ENCODE measurements around the gene TMEM120B.

Gene TMEM120B

DNA sequence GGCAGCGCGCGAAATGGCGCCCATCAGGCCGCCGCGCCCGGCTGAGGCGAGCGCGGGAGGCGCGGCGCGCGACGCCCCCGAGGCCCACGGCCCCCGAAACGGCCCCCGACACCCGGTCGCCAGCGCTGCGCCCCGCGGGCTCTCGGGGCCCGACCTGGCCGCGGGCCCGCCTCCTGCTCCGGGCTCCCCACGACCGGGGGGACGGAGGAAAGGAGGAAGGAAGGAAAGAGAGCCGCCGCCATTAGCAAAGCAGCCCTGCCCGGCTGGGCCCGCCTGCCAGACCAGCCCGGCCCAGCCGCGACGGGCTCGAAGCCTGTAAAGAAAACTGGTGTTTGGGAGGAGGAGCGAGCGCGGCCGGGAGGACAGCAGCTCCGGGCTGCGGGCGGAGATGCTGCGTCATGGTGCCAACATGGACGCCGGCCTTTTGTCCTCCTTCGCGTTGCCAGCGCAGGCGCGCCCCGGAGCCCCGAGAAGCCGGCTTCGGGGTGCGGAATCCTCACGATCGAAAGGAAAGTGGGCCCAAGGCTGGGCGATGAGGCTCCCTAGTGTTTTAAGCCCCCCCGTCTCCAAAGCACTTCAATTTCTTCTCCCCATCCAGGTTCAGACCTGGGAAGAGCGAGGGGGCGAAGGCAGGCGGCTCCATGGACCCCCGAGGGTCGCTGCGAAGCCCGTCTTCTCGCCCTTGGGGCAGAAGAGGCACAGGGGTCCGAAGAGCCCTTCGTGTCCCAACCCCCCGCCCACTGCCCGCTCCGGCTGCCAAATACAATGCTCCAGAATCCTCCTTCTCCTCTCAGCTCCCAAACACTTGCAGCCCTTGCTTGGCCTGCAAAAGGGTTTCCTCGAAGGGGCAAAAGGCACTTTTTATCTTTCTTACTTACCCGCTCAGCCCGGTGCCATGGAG lies 88.4 kb downstream of the TMEM120B start:
- in situ Hi-C loops (cut with MboI; ENCODE audit: low sequenced_read_pairs) = no loop called here

DNA sequence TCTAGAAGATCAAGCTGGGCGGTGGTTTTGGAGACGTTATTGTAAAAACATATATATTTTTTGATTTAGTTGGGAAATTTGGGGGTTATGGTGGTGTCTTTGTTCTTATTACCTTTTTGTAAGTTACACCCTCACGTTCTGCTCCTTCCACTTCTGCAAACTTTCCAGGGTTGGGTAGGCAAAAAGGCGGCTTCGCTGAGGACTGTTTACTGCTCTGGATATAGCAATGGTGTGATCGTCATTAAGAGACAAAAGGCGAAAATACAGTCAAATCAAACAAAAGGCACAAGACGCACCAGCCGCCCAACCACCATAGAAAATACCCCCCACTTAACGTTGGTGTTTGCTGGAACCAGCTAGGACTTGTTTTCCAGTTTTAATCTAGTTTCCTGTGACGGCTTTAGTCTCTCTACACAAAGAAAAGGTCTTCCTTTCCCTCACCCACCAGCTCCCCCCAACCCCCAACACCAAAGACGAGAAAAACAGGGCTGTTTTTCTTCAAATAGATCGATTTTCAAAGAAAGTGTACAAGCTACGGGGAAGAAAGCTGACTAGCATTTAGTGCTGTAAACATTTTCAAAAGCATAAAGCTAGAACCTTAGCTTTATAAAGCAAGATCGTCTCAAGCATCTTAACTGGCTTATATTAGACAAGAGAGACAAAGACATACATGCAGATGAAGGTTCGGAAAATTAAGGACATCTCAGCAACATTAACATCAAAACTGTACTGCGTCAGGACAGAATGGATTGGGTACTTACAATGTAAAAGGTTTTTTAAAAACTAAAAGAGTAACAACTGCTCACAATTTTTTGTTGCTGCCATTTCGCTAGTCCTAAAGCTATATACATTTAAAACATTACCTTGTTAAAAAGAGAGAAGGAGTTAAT lies 89.3 kb downstream of the TMEM120B start:
- in situ Hi-C loops (cut with MboI; ENCODE audit: low sequenced_read_pairs) = no loop called here

DNA sequence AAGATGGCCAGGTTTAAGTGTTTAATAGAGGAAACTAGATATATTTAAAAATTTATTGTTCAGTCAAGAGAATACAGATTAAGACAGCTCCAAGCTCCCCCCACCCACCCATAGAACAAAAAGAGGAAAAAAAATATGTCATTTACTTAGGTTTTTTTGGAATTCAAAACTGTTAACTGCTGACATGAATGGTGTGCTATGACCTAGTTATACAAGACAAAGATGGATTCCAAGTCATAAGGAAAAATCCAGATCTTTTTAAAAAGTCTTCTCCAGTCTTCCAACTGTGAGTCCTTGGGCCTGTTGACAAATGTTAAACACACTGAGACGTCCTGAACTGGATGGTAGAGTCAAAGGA lies 89.9 kb downstream of the TMEM120B start:
- in situ Hi-C loops (cut with MboI; ENCODE audit: low sequenced_read_pairs) = no loop called here

DNA sequence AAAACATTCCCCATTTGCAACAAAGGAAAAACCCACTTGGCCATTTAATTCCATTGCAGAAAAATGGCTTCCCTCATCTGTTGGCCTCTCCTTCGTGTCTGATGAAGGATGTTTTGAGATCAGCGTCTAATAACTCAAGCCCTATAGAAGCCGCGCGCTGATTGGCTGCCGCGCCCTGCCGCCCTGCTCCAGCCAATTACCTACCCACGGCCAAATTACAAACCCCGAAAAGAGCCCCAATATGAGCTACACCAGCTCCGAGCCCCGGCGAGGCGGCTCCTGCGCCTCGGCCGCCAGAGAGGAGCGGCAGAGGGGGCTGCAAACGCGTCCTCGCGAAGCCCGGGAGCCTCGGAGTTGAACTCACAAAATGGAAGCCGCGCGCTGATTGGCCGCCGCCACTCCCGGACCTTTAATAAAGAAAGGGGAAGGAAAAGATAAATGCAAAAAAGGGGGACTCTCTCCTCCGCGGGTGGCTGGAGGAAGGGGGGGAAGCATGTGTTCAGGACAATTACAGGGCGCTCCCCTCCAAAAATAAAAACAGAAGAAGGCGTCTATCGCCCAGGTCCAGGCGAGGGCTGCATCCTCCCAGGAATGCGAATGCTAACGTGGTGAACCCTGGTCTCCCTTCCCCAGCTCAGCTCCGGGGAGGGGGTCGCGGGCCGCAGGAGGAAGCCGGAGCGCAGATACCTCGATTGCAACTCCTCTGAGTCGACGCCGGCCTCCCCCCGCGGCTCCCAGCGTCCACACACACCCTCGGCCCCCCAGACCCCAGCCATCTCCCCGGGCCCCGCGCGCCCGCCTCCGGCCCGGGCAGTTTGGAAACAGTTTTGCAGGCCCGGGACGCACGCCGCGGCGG lies 90.5 kb downstream of the TMEM120B start:
- in situ Hi-C loops (cut with MboI; ENCODE audit: low sequenced_read_pairs) = no loop called here

DNA sequence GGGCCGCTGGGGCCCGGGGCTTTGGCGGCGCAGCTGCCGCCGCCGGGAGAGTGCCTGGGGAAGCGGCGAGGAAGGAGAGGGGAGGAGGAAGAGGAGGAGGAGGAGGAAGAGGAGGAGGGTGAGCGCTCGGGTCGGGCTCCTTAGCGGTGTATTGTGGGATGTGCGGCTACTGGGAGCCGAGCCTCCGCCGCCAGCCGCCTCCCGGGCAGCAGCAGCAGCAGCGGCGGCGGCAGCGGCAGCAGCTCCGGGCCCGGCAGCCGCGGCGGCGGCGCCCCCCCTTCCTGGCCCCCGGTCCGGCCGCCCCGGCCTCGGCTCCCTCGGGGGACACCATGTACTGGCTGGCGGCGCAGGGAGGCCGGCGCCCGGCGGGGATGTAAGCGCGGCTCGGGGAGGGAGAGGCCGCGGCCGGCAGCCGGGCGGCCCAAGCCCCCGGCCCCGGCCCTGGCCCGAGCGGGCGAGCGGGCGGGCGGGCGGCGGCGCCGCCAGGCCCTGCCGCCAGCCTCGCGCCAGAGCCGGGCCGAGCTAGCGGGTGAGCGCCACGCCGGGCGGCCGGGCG lies 91.4 kb downstream of the TMEM120B start, which contains the start of gene SETD1B:
Gene SETD1B, plus strand, starts transcription at position 149 of the 556 bp plus-strand sequence. CDS start 729 bp downstream, outside the sequence.
- in situ Hi-C loops (cut with MboI; ENCODE audit: low sequenced_read_pairs) = no loop called here

DNA sequence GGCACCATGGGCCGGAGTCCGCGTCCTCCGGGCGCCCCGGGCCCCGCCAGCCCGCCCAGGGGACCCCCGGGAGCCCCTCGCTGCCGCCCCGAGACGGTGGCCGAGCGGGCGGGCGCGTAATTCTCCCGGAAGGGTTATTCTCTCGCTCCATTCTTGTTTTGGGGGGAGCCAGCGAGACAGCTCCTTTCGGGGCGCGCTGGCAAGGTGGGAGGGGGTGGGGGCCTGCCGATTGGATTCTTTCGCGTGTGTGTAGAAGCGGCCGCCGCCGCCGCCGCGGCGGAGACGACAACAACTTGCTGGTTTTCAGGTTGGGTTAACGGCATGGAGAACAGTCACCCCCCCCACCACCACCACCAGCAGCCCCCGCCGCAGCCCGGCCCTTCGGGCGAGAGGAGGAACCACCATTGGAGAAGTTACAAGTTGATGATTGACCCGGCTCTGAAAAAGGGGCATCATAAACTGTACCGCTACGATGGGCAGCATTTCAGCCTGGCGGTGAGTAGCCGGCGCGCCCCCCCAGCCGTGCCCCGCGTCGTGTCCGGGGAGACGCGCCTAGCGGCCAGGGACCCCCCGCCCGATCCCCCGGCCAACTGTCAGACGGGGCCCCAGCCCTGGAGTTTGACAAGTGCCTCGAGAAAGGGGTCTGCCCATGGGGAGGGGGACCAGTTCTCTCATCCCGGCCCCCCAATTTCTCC lies 92.0 kb downstream of the TMEM120B start:
- in situ Hi-C loops (cut with MboI; ENCODE audit: low sequenced_read_pairs) = no loop called here

DNA sequence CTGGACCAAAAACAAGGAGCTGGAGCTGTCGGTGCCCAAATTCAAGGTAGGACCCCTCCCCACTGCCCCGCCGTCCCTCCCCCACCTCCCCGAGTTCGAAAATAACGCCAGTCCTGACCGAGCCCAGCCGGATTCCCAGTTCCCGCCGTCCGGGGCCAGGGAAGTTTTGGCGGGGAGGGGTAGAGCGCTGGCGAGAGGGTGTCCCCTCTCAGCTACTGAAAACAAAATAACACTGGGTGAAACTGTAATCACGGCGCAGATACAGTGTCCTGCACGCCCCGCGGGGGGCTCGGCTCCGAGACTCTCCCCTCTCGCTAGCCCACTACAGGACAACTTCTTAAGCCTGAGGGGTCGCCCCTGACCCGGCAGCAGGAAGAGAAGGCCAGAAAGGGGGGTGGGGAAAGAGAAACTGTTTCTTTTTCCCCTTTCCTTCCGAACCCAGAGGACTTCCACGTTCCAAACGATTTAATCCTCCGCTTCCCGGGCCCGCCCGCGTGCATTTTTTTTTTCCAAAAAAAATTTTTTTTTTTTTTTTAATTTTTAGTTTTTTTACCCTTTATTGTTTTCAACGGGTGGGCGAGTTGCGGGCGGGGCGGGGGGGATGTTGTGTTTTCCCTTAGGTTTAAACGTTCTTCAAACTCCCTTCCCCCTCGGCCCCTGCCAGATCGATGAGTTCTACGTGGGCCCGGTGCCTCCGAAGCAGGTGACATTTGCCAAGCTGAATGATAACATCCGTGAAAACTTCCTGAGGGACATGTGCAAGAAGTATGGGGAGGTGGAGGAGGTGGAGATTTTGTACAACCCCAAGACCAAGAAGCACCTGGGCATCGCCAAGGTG lies 92.8 kb downstream of the TMEM120B start:
- in situ Hi-C loops (cut with MboI; ENCODE audit: low sequenced_read_pairs) = no loop called here

DNA sequence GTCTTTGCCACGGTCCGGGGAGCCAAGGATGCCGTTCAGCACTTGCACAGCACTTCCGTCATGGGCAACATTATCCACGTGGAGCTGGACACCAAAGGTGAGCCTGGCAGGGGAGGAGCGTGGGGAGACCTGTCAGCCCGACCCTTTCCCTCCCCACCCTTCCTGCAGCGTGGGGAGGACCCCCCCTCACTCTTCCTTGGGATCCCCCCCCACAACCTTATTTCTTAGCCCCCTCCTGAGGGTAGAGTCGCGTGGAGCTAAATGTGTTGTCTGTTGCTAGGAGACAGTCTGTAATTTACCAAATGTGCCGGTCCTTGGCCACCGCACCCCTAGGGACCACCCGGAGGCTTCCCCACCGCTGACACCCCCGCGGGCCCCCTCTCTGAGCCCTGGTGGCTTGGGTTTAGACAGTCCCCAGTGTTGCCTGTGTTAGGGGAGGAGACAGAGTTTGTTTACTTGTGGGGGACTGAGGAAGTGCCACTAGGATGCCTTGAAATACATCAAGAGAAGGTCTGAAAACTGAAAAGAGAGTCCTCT lies 93.5 kb downstream of the TMEM120B start:
- in situ Hi-C loops (cut with MboI; ENCODE audit: low sequenced_read_pairs) = no loop called here

DNA sequence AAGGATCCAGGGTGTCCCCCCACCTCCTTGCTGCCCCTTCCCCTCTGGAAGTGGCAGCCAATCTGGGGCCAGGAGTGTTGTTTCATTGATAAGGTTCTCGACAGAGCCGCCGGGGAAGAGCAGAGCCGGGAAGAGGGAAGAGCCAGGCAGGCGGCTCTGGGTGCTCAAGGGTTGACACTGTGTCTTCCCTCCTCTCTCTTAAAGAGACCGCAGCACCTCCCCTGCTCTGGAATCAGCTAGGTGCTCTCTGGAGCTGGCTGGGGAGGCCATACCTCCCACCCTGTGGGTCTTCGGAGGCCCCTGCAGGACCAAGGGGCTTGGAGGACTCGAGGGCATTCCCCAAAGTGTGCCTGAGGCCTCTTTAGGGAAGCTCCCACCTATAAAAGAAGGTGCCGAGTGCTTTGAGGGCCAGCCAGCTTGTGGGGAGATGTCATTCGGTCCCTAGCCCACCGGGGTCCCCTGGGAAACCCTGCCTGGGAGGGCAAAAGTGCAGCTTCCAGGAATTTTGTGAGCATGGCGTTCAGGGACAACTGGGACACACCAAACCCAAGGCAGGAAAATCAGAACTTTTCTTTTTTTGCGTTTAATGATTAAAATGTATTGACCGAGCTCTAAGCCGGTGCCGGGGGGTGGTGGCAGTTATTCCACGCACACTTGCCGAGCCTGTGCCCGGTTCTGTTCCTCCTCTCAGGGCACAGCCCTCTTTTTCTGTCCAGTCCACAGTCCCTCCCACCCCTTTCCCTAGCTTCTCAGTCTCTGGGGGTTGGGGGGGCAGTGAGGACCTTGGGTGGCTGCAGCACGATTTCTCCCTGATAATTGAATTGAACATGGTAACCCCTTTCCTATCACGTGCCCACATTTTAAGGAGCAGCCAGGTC lies 94.2 kb downstream of the TMEM120B start:
- in situ Hi-C loops (cut with MboI; ENCODE audit: low sequenced_read_pairs) = no loop called here

DNA sequence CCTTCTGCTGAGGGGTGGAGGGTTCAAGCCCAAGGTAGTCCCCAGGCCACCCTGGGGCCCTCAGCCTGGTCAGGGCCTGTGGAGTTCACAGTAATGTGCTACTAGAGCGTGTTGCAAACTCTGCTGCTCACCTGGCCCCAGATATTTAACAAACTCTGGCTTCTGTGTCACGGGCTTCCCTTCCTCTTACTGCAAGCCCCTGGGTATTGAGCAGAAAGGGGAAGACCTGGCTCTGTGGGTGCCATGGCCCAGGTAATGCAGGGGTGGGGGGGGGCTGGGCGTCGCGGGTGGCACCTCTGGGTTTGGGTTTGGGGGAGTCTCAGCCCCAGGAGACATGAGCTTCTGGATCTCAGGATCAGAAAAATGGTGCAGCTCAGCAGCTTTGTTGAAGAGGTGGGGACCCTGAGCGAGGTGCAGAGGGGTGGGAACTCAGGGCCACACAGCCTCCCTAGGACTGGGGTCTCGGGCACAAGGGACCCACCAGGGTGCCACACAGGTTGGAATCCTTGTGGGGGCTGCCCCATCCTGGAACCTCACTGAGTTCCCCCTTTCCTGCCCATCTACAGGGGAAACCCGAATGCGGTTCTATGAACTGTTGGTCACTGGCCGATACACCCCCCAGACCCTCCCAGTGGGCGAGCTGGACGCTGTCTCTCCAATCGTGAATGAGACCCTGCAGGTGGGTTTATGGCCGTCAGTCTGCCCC lies 95.2 kb downstream of the TMEM120B start:
- in situ Hi-C loops (cut with MboI; ENCODE audit: low sequenced_read_pairs) = no loop called here

DNA sequence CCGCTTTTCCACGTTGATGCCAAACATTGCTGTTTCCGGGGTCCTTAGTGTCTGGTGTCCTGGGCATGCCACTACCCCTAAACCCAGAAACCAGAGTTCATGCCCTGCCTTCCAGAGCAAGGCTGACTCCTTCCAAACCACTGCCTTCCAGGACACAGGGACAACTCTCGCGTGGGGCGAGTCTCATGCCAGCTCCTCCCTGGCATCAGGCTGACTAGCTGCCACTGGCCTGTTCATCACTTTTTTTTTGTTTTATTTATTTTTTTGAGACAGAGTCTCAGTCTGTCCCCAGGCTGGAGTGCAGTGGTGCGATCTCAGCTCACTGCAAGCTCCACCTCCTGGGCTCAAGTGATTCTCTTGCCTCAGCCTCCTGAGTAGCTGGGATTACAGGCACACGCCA lies 96.1 kb downstream of the TMEM120B start:
- in situ Hi-C loops (cut with MboI; ENCODE audit: low sequenced_read_pairs) = no loop called here

DNA sequence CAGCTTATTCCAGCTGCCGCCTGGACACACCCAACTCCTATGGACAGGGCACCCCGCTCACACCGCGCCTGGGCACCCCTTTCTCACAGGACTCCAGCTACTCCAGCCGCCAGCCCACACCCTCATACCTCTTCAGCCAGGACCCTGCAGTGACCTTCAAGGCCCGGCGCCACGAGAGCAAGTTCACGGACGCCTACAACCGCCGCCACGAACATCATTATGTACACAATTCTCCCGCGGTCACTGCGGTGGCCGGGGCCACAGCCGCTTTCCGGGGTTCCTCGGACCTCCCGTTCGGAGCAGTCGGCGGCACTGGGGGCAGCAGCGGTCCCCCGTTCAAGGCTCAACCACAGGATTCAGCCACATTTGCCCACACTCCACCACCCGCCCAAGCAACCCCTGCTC lies 97.2 kb downstream of the TMEM120B start:
- in situ Hi-C loops (cut with MboI; ENCODE audit: low sequenced_read_pairs) = no loop called here

DNA sequence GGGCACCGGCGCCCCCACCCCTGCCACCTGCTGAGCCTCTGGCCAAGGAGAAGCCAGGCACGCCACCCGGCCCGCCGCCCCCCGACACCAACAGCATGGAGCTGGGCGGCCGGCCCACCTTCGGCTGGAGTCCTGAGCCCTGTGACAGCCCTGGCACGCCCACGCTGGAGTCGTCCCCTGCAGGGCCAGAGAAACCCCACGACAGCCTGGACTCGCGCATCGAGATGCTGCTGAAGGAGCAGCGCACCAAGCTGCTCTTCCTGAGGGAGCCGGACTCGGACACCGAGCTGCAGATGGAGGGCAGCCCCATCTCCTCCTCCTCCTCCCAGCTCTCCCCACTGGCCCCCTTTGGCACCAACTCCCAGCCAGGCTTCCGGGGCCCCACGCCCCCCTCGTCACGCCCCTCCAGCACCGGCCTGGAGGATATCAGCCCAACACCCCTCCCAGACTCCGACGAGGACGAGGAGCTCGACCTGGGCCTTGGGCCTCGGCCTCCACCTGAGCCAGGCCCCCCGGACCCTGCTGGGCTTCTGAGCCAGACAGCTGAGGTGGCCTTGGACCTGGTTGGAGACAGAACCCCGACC lies 97.8 kb downstream of the TMEM120B start:
- in situ Hi-C loops (cut with MboI; ENCODE audit: low sequenced_read_pairs) = no loop called here

DNA sequence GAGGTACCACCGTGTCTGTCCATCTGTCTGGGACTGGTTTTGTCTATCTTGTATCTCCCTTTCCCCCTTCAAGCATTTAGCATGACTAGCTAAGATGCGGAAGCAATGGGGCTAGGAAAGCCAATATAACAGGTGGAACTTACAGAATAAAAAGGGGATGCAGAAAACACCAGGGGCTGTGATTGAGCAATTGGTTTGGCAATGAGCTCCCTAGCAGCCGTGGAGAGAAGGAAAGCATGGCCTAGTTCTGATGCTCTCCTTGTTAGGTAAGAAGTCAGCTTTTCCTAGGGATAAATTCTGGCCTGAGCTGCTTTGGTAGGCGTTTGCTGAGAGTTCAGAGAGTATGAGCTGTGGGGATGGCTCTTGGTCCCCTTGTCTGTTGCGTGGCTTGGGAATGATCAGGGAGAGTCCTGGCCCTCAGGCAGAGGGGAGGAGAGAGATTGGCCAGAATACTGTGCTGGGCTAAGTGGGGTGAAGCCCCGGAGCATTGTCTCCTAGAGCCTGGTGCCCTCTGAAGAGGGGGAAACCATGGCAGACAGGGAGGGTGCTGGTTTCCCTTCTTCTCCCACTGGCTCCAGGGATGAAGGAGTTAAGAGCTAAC lies 98.4 kb downstream of the TMEM120B start:
- in situ Hi-C loops (cut with MboI; ENCODE audit: low sequenced_read_pairs) = no loop called here

DNA sequence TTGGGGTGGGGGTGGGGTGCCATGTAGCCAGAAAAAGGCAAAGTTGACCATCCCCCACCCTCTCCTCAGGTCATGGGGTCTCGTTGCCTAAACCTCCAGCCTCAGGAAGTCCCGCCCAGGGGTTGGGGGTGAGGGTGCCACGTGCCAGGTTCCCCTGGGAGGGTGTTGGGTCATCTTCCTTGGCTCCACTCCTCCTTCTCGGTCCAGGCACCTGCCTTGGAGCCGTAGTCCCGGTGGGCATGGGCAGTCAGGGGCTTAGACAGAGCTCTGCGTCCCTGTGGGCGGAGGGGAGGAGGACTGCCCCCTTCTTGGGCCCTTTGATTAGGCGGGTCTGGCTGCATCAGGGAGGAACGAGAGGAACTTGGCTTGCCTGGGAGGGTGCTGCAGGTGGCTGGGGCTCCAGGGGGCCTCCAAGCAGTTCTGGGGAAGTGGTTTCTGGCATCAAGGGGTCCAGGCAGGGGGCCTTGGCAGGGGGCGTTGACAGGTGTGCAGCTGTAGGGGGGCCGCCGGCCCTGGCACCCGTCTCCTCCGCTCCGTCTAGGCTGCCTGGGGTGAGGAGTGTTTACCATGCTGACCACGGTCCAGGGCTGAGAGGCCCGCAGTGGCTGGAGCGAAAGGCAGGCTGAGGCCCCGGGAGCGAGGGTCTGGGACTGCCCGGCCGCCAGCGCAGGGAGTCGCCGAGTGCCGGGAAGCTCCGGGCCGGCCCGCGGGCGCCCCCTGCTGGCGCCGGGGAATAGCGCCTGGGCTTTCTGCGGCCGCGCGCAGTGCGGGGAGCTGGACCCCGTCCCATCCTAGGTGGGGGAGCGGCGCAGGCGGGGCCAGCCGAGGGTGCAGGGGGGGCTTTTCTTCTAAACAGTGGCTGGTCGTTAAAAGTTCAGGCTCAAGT lies 99.1 kb downstream of the TMEM120B start:
- in situ Hi-C loops (cut with MboI; ENCODE audit: low sequenced_read_pairs) = no loop called here

Data from HL-60/S4 treated with retinoic acid at 250 ng/mL for 4 days and 3 days (cell line).